ENCODE data around the gene AQP1. TPM values are rescaled to one million over a fixed set of nuclear protein-coding genes. Genes with fewer than 3 reads are reported as not detected.

Gene AQP1
- polyA plus RNA-seq, 1 experiment = 0.32 TPM

GRCh38 chr7:30896783-30897637, 14.6 kb upstream of the AQP1 start:
- no peak for DNase-seq (ENCODE audit: low read depth, low spot score)
- Histone ChIP-seq H3K27me3 (ENCODE audit: control insufficient read depth, insufficient read depth, low read length) (peaks cover 12% of the 10 kb centered on the region), H3K9me3 (ENCODE audit: control insufficient read depth, insufficient read depth, low read length) (no peaks in the 10 kb centered on the region; the same call in none of the 2 replicates), H3K27ac (ENCODE audit: low read depth, low read length) (no peak overlapping the region), H3K4me3 (ENCODE audit: low read depth, low read length) (no peak overlapping the region)
- CTCF ChIA-PET = interaction anchor here (0.7 to 1.8 kb wide), 3 partner anchors 11 to 42 kb away, joined by 3 to 6 read pairs (median 5); no protein-coding TSS in a partner anchor
- no peak for TF ChIP-seq CTCF (IDR thresholded peaks at IDR 0.05; ENCODE audit: low read depth, low read length)
- POLR2A ChIA-PET = interaction anchor here (0.6 kb wide), 1 partner anchor 18 kb away, joined by 5 read pairs; no protein-coding TSS in a partner anchor

GRCh38 chr7:30897770-30898169, 13.9 kb upstream of the AQP1 start:
- no peak for DNase-seq (ENCODE audit: low read depth, low spot score)
- no peak for TF ChIP-seq CTCF (IDR thresholded peaks at IDR 0.05; ENCODE audit: low read depth, low read length)
- H3K27ac ChIP-seq (ENCODE audit: low read depth, low read length) = no peak overlapping the region
- peaks cover 12% of the 10 kb centered on the region for H3K27me3 ChIP-seq (ENCODE audit: control insufficient read depth, insufficient read depth, low read length)
- H3K4me3 ChIP-seq (ENCODE audit: low read depth, low read length) = no peak overlapping the region
- POLR2A ChIA-PET = interaction anchor here (0.6 kb wide), 1 partner anchor 19 kb away, joined by 5 read pairs; no protein-coding TSS in a partner anchor
- H3K9me3 ChIP-seq (ENCODE audit: control insufficient read depth, insufficient read depth, low read length) = no peaks in the 10 kb centered on the region; the same call in 1 of the 2 replicates
- CTCF ChIA-PET = interaction anchor here (0.7 to 1.8 kb wide), 3 partner anchors 10 to 41 kb away, joined by 3 to 6 read pairs (median 5); no protein-coding TSS in a partner anchor

- H3K9me3 ChIP-seq (ENCODE audit: control insufficient read depth, insufficient read depth, low read length) = no peaks in the 10 kb centered on the region; the same call in 1 of the 2 replicates
- no peak overlapping the region for H3K27ac ChIP-seq (ENCODE audit: low read depth, low read length)
- ChIA-PET POLR2A (no interaction called here), CTCF (interaction anchor here (1.0 to 1.8 kb wide), 2 partner anchors 40 kb away, joined by 4 to 6 read pairs; no protein-coding TSS in a partner anchor)
- peaks cover 12% of the 10 kb centered on the region for H3K27me3 ChIP-seq (ENCODE audit: control insufficient read depth, insufficient read depth, low read length)
- no peak for TF ChIP-seq CTCF (IDR thresholded peaks at IDR 0.05; ENCODE audit: low read depth, low read length)
- no peak overlapping the region for H3K4me3 ChIP-seq (ENCODE audit: low read depth, low read length)
- DNase-seq (ENCODE audit: low read depth, low spot score) = no peak
These were observed 13.2 kb upstream of the AQP1 start for GRCh38 chr7:30898411-30898810.

- no peaks in the 10 kb centered on the region; the same call in 1 of the 2 replicates for H3K9me3 ChIP-seq (ENCODE audit: control insufficient read depth, insufficient read depth, low read length)
- no peak overlapping the region for H3K4me3 ChIP-seq (ENCODE audit: low read depth, low read length)
- POLR2A ChIA-PET = no interaction called here
- CTCF ChIA-PET = interaction anchor here (1.0 kb wide), 1 partner anchor 39 kb away, joined by 4 read pairs; no protein-coding TSS in a partner anchor
- H3K27ac ChIP-seq (ENCODE audit: low read depth, low read length) = no peak overlapping the region
- H3K27me3 ChIP-seq (ENCODE audit: control insufficient read depth, insufficient read depth, low read length) = peaks cover 12% of the 10 kb centered on the region
- no peak for TF ChIP-seq CTCF (IDR thresholded peaks at IDR 0.05; ENCODE audit: low read depth, low read length)
- no peak for DNase-seq (ENCODE audit: low read depth, low spot score)
These were observed 12.6 kb upstream of the AQP1 start for GRCh38 chr7:30899066-30899465.

- Histone ChIP-seq H3K4me3 (ENCODE audit: low read depth, low read length) (no peak overlapping the region), H3K9me3 (ENCODE audit: control insufficient read depth, insufficient read depth, low read length) (no peaks in the 10 kb centered on the region; the same call in 1 of the 2 replicates), H3K27ac (ENCODE audit: low read depth, low read length) (no peak overlapping the region), H3K27me3 (ENCODE audit: control insufficient read depth, insufficient read depth, low read length) (peaks cover 7% of the 10 kb centered on the region)
- CTCF ChIA-PET = no interaction called here
- TF ChIP-seq CTCF (IDR thresholded peaks at IDR 0.05; ENCODE audit: low read depth, low read length) = no peak
- POLR2A ChIA-PET = no interaction called here
- DNase-seq (ENCODE audit: low read depth, low spot score) = no peak
These were observed 12.0 kb upstream of the AQP1 start for GRCh38 chr7:30899630-30900029.

Measured in AG04450 (cell line).